ENCODE measurements around the gene FARS2.

FARS2 gene

GRCh38 chr6:5333658-5334057 lies 72.3 kb downstream of the FARS2 start:
- H3K4me3 ChIP-seq (replicated peaks; ENCODE audit: low read depth, low read length) = no peak overlapping the region
- DNase-seq (ENCODE audit: extremely low read depth, low read depth) = peak; percentile 50
- TF ChIP-seq CTCF (IDR thresholded peaks at IDR 0.05; ENCODE audit: low read depth, low read length, missing control alignments) = no peak

- DNase-seq (ENCODE audit: extremely low read depth, low read depth) = no peak
- H3K4me3 ChIP-seq (replicated peaks; ENCODE audit: low read depth, low read length) = no peak overlapping the region
- no peak for TF ChIP-seq CTCF (IDR thresholded peaks at IDR 0.05; ENCODE audit: low read depth, low read length, missing control alignments)
Observed at GRCh38 chr6:5334341-5334740, 73.0 kb downstream of the FARS2 start.

GRCh38 chr6:5335020-5335419 lies 73.7 kb downstream of the FARS2 start:
- no peak for TF ChIP-seq CTCF (IDR thresholded peaks at IDR 0.05; ENCODE audit: low read depth, low read length, missing control alignments)
- H3K4me3 ChIP-seq (replicated peaks; ENCODE audit: low read depth, low read length) = no peak overlapping the region
- no peak for DNase-seq (ENCODE audit: extremely low read depth, low read depth)

GRCh38 chr6:5337573-5337972 lies 76.3 kb downstream of the FARS2 start:
- TF ChIP-seq CTCF (IDR thresholded peaks at IDR 0.05; ENCODE audit: low read depth, low read length, missing control alignments) = no peak
- DNase-seq (ENCODE audit: extremely low read depth, low read depth) = no peak
- H3K4me3 ChIP-seq (replicated peaks; ENCODE audit: low read depth, low read length) = no peak overlapping the region

- no peak for DNase-seq (ENCODE audit: extremely low read depth, low read depth)
- H3K4me3 ChIP-seq (replicated peaks; ENCODE audit: low read depth, low read length) = no peak overlapping the region
- TF ChIP-seq CTCF (IDR thresholded peaks at IDR 0.05; ENCODE audit: low read depth, low read length, missing control alignments) = no peak
Observed at GRCh38 chr6:5338177-5338960, 77.1 kb downstream of the FARS2 start.

- no peak overlapping the region for H3K4me3 ChIP-seq (replicated peaks; ENCODE audit: low read depth, low read length)
- TF ChIP-seq CTCF (IDR thresholded peaks at IDR 0.05; ENCODE audit: low read depth, low read length, missing control alignments) = no peak
- DNase-seq (ENCODE audit: extremely low read depth, low read depth) = no peak
Observed at GRCh38 chr6:5339786-5340185, 78.5 kb downstream of the FARS2 start.

GRCh38 chr6:5341845-5342244 lies 80.5 kb downstream of the FARS2 start:
- no peak for DNase-seq (ENCODE audit: extremely low read depth, low read depth)
- H3K4me3 ChIP-seq (replicated peaks; ENCODE audit: low read depth, low read length) = no peak overlapping the region
- no peak for TF ChIP-seq CTCF (IDR thresholded peaks at IDR 0.05; ENCODE audit: low read depth, low read length, missing control alignments)
